DMS153 treated with DMSO at 0.1 percent for 48 hours (cell line): Measurements from ENCODE around the gene PTCD2.
"Not testable (repeated sequence)": the region's sequence is repeated elsewhere in the genome, so short reads cannot be mapped to it uniquely, and the experiment has no call there.

Experiments used
- DNase-seq: peaks from one replicate; lab custom pipeline; 2025; ENCODE audit not compliant: unreplicated experiment; lab: John Stamatoyannopoulos, UW

PTCD2 gene

DNA sequence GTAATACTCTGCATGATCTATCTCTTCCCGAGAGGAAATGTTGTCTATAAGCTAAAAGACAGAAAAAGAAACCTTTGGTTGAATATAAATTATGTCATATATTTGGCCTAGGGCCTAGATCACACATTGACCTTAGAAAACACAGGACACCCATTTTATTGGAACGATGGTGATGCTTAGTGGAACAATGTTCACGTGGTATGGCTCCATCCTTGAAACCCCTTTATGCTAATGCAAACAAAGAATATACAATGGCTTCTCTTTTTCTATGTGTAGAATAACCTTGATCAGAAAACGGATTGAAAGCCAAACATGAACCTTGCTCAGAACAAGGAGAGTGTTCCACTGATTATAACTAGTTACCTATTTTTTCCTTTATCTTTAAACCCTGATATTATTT lies 24.6 kb upstream of the PTCD2 start:
- peak; percentile 38 for DNase-seq

DNA sequence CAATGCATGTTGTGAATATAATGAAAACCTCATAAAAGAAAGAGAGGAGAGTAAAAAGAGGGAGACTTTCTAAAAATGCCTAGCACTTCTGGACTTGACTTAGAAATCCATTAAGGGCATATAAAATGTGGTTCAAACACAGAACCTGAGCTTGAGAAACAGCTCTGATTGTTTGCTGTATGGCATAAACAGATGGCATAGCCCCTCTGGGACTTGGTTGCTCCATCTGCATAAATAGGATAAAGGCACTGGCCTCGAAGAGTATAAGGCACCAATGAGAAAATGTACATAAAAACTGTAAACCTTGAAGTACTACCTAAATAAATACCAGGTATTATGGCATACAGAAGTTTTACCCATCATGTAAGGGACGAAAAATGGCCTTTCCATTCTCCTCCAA lies 23.9 kb upstream of the PTCD2 start:
- DNase-seq = no peak

DNA sequence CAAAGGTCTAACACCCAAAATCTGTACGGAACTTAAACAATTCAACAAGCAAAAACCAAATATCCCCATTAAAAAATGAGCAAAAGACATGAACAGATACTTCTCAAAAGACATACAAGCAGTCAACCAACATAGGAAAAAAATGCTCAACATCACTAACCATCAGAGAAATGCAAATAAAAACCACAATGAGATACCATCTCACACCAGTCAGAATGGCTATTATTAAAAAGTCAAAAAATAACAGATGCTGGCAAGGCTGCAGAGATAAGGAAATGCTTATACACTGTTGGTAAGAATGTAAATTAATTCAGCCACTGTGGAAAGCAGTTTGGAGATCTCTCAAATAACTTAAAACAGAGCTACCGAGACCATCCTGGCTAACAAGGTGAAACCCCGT lies 22.0 kb upstream of the PTCD2 start:
- DNase-seq = not testable (repeated sequence)

DNA sequence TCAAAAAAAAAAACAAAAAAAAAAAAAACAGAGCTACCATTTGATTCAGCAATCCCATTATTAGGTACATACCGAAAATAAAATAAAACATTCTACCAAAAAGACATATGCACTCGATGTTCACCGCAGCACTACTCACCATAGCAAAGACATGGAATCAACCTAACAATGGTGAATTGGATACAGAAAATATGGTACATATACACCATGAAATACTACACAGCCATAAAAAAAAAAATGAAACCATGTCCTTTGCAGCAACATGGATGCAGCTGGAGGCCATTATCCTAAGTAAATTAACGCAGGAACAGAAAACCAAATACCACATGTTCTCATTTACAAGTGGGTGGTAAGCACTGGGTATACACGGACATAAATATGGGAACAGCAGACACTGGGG lies 21.5 kb upstream of the PTCD2 start:
- DNase-seq = no peak

DNA sequence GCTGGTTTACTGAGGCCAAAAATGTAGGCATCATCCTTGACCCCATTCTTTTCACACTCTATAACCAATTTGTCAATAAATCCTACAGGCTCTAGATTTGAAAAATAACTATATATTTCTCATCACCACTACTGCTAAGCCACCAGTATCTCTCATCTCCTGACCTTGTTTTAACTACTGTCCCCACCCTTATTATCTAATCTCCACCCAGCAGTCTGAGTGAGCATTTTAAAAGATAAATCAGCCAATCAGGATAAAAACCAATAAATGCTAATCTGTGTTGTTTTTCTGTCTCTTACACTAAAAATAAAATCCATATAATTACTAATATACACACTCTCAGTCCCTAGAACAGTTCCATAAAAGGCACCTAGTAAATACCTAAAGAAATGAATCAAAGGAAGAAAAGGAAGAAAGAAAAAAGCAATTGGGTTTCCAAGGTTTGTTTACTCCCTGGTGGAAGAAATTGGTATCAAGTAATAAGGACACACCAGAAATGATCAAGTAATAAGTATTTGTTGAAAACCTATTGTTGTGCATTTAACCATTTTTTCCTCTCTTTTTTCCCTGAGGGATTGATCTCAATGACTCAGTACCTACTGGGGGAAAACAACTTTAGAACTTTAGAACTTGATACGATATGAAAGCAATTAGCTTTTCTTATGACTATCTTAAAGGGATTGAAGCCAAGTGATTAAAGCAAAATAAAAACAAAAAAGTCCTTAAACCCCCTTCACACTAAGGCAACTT lies 19.4 kb upstream of the PTCD2 start:
- no peak for DNase-seq

DNA sequence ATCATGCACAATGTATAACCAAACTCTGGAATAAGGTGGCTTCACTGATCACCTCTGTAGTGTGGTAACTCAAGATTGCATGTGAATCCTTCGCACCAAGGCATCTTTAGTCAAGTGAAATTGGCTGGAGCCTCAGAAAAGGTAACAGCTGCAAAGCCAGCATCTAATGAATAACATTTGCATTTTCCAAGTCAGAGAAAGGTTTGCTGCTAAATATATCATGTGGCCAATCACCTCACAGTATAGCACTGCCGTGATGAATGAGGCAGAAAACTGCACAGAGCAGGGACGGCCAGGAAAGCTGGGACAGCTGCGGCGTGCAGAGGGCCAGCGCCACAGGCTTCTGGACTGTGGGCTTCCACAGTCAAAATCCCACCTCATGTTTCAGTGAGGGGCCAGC lies 18.6 kb upstream of the PTCD2 start:
- DNase-seq = no peak

DNA sequence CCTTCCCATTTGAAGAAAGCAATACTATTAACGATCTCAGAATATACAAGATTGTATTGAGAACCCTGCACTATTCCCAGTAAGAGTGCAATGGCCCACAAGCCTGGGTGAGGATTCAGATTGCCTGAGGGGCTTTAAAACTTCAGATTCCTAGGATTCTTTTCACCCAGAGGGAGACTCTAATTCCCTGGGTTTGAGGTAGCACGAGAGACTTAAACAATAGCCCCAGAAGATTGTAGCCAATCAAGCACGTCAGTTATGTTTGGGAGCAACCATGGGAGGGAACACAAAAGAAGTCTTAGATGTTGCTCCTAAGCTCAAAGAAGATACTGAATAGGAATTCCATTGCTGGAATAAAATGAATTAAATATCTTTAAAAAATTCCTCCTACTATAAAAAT lies 18.0 kb upstream of the PTCD2 start:
- DNase-seq = no peak

DNA sequence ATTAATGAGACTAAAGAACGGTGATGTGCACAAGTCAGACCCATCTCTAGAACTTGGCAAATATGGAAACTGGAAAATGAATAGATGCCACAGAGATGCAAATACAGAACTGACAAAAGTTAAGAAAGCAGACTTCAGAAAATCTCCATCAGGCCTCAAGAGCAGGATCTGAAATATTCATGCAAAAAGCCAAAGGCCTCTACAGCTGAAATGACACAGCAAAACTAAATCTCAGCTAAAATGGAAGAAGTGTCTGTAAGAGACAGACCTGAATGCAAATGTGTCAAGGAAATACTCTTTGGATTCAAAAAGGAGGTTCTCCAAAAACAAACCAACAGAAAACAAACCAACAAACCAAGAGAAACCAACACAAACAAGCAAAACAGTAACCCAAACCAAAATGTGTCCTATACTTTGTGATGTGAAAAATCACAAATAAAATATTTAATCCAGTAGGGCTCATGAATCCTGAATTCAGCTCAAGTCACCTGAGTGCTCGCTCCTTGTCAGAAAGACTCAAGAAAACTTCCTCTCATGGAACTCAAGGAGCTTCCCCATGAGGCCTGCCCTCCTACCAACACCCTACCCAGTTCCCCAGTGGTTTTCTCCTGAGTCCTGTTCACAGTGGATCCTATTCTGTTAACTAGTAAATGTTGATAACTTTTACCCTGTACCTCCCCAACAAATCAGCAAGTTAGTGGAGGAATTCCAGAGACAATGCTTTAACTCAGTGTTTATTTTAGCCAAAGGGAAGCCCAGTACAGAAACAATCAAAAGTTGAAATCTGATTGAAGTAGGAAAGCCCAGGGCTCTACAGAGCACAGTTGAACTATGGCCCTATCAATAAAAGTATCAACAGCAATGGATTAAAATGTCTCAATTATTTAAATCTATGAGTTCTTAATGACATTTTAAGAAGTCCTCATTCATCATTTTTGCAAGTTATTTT lies 14.7 kb upstream of the PTCD2 start:
- DNase-seq = no peak

DNA sequence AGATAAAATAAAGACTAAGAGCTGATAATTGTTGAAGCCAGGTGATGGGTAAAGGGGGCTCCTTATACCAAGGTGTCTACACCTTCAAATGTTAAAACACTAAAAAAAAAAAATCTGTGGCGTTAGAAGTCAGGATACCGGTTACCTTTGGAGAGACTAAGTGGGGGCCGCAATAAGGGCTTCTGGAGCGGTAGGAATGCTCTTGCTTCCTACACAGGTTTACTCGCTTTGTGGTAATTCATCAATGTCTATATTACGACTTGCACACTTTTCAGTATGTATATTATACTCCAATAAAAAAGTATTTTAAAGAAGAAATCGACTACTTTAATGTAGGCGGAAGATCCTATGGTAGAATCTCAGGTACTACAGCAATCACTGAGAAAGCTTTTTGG lies 12.6 kb upstream of the PTCD2 start:
- DNase-seq = no peak

DNA sequence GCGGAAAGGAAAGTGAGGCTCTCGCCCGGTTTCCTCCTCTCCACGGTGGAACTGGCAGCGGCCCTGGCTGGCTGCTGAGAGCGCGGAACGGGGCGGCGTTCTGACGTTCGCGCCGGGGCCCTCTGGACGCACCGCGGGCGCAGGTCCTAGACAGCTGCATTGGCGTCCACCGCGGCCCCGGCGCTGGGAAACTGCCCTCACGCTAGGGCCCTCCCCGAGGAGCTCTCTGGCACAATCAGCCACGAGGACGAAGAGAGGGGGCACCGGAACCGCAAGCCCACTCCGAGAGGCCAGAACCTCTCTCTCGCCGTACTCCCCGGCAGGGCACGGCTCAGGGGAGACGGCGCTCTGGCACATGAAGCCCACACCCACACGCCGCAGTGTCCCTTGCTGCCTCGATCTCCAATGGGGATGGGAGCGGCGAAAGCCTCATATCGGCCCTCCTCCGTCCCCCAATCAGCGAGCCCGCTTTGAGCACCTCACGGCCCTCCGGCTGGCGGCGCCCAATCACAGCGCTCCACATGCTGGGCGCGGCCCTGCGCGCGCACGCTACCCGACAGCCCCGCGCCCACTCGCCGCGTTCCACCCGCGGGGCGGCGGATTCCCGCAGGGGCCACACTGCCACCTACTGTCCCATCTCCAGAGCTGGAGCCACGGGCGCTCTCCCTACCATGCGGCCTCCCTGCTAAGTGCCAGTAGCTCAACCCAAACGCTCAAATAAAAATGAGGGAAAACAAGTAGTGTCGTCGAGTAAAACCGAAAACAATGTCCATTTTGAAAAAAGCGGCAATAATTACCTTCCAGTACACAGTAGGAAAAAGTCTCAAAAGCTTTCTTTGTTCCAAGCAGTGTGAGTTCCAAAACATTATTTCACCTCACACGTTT lies 12.0 kb upstream of the PTCD2 start:
- DNase-seq = peak; percentile 55

DNA sequence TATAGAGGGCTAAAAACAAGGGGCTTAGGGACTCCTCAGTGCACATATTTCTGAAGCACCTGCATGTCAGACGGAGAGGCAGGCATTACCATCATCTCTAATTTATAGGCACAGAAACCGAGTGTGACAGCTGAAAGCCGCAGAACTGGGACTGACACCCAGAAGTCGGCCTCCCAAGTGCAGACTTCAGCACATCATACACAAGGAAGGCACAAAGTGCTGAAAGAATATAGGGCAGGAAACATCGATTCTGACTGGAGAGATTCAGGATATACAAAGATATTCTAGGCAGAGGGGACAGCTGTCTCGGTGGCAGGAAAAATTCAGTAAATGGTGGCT lies 11.4 kb upstream of the PTCD2 start:
- DNase-seq = no peak

DNA sequence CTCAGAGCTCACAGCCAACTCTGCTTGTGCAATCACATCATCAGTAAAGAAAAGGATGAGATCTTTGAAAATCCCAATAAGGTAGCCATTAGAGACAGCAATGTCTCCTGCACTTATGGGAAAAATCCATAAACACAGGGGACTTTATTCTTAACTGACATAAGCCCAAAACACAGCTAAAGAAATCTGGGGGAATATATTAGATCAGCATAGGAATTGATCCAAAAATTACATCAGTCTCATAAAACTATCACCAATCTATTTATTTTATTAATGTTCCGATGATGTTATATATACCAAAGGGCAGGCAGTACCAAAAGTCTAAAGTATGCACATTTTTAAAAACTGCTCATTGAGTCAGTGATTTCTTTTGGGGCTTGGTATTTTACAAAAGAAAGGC lies 7.0 kb upstream of the PTCD2 start:
- DNase-seq = no peak

DNA sequence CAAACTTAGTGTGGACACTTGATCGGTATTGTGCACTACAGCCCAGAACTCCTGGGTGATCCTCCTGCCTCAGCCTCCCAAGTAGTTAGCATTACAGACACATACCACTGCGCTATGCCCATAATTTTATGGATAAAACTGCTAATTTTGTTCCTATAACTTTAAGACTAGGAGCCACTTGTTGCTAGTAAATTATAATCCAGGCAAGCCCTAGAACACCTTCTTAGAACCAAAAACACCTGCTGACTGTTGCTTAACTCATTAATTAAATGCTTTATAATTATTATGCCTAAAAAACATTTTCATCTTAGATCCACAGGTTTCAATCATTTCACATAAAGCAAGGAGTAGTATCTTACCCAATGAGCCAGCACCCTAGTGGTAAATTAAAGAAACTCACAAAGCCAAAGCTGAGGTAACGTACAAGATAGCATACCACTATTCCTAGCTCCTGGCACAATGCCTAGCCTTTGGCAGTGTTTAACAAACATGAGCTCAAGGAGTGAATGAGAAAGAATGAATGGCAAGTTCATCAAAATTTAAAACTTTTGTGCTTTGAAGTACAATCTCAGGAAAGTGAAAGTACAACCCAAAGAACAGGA lies 5.5 kb upstream of the PTCD2 start:
- no peak for DNase-seq

DNA sequence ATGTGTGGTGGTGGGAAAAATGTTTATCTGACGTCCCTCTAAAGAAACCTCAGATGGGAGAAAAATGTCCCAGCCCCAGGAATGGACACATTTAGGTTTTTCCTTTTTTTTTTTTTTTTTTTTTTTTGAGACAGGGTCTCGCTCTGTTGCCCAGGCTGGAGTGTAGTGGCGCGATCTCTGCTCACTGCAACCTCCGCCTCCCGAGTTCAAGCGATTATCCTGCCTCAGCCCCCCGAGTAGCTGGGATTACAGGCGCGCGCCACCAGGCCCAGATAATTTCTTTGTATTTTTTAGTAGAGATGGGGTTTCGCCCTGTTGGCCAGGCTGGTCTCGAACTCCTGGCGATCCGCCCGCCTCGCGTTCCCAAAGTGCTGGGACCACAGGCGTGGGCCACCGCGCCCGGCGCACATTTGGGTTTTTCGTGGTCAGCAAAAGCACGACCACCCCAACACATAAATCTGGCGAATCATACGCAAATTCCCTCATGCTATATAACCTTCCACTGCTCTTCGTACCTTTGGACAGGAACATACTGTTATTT lies 668 bp upstream of the PTCD2 start:
- DNase-seq = not testable (repeated sequence)

DNA sequence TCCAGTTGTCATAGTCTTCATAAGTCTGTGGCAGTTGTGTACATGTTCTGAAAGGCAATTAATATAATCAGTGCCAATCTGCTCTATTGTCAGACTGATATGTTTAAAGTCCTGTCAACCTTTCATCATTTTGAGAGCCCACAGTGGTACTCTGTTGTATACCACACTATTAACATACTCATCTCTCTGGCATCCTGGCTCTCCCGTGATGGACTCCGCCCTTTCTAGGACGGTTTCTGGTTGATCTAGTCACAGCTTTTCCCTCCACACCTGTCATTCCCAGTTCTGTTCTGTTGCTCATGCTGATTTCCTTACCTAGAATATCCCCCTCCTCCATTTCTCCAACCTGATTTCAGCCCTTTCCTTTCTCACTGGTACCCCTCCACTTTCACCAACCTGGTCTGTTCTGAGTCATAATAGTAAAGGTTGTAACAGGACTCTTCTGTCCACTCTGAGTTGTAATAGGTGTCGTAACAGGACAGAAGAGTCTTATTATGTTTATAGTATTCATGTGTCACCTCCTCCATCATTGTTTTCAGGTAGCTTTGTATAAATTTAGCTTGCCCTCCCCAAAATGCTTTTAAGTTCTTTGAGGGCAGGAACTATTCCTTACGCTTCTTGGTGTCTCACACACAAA lies 4.1 kb downstream of the PTCD2 start:
- DNase-seq = no peak

DNA sequence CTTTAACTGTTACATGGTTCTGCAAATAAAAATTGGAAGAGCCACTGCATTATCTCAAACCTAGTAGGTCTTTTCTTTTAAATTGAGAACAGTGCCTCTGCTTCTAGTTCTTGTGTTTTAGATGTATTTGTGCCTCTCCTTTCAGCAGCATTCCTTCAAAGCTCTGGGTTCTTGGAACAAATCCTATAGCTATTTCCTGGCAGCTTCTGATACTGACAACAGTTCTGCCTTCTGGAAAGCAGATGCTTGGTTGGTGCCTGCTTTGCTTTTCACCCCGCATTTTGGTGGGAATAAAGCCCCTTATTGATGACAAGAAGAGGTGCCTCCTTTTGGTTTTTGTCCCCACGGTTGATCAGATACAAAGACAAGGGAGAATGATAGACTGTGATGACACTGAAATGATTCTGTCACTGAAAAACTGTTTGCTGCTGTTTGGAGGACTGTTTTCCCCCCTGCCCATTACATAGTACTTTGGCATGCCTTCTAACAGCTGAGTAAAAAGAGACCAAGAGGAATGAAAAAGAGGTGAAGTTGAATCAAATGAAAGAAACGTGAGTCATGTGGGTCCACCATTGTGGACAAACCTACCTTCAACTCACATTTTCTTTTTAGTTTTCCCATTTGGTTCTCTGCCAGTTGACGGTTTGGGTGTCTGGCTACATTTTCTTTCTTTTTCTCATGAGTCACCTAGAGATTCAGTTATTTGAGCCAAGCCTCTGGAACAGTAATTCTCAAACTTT lies 5.6 kb downstream of the PTCD2 start:
- DNase-seq = no peak

DNA sequence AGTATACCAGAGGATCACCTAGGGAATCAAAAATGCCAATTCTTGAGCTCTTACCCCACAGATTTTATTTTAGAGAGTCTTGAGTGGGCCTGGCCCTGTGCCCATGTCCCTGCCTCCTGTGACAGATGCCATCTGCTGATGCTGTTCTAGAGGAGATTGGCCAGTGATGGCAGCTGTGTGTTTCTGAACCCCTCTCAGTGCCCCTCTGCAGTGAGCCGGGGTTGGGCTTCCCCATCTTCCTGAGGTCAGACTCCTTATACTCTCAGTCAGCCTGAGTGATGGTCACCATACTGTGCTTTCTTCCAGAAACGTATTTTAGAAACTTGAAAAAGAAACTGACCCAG lies 6.1 kb downstream of the PTCD2 start:
- DNase-seq = no peak

DNA sequence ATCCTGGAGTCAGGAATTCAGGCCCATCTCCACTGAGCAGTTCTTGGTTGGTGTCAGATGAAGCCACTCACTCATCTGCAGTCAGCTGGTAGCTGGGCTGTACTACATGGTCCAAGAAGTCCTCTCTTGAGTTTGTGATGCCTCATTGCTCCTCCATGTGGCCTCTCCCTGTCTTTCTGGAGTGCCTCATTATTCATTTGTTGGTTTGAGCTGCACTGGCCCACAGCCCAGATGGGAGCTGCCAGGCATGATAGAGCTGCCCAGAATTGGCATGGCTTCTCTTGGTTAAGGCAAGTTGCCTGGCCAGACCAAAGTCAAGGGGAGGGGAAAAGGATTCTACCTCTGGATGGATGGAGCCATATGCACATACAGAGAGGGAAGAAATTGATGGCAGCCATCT lies 8.0 kb downstream of the PTCD2 start:
- DNase-seq = no peak

DNA sequence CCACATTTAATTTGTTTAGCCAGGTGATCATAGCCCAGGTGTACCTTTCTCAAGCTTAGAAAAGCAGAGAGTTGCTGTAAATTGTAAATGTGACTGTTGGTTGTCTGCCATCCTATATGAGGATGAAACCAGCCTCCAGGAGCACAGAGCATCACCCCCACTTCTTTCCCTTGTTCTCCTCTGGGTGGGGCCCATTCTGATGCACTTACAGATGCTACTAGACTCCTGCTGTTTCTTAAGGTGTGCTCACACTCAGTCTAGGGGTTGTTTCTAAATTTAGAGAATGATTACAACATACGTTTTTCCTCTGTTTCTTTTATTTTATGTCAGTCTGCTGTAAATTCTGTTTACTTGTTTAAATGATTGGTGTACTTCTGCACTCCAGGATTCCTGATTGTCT lies 10.5 kb downstream of the PTCD2 start:
- no peak for DNase-seq

DNA sequence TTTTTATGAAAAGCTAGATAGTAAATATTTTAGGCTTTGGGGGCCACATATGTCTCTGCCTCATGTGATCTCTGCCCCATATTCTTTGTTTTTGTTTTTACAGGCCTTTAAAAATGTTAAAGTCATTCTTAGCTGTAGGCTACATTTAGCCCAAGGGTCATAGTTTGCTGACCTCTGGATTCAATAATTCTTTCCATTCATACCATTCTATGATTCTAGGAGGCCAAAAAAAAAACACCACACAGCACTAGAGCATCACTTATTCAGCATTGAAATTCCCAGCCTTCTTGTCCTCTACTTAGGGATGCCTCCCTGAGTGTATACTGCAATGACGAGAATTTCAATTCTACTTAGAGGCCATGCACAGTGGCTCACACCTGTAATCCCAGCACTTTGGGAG lies 17.0 kb downstream of the PTCD2 start:
- no peak for DNase-seq
